Measurements from ENCODE around the gene ARFGAP3.

DNA sequence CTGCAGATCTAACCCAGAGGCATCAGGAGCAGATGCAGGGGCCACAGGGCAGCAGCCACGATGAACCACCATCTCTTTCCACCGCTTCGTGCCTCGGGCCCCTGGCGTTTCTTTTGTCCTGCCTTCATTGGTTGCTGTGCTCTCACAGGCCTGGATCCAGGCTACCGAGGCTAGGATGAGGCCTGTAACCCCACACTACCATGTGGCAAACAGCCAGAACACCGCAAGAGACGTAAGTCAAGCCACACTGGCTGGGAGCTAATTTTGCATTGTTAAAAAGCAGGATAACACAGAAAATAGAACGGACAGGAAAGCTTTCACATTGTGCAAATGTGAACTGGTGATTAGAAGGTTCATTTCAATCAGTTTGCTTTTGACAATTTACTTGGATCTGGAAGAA, 15.7 kb upstream of the ARFGAP3 start:
- TF ChIP-seq, protein P1, sequence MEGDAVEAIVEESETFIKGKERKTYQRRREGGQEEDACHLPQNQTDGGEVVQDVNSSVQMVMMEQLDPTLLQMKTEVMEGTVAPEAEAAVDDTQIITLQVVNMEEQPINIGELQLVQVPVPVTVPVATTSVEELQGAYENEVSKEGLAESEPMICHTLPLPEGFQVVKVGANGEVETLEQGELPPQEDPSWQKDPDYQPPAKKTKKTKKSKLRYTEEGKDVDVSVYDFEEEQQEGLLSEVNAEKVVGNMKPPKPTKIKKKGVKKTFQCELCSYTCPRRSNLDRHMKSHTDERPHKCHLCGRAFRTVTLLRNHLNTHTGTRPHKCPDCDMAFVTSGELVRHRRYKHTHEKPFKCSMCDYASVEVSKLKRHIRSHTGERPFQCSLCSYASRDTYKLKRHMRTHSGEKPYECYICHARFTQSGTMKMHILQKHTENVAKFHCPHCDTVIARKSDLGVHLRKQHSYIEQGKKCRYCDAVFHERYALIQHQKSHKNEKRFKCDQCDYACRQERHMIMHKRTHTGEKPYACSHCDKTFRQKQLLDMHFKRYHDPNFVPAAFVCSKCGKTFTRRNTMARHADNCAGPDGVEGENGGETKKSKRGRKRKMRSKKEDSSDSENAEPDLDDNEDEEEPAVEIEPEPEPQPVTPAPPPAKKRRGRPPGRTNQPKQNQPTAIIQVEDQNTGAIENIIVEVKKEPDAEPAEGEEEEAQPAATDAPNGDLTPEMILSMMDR (IDR thresholded peaks at IDR 0.05) = no peak
- TF ChIP-seq EP300 (IDR thresholded peaks at IDR 0.05) = no peak

Measured in gastroesophageal sphincter (tissue), 3 donors.